Measurements from ENCODE around the gene NHERF2.
"Not testable (repeated sequence)": the region's sequence is repeated elsewhere in the genome, so short reads cannot be mapped to it uniquely, and the experiment has no call there.

The NHERF2 gene

GRCh38 chr16:2028146-2028545 is 1.4 kb downstream of the NHERF2 start:
- DNase-seq (ENCODE audit: low read depth, low spot score): no peak

GRCh38 chr16:2028620-2029220 is 2.0 kb downstream of the NHERF2 start:
- no peak for DNase-seq (ENCODE audit: low read depth, low spot score)

DNA sequence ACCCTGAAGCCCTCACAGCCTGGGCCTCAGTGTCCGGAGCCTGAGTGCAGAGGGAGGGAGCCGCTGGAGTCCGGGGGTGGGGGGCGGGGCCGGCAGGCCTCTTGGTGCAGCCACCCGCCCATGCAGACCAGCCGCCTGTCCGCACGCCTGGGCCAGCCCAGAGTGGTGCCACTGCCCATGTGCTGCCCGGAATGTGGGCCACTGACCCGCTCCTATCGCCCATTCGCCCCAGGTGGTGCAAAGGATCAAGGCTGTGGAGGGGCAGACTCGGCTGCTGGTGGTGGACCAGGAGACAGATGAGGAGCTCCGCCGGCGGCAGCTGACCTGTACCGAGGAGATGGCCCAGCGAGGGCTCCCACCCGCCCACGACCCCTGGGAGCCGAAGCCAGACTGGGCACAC is 2.6 kb downstream of the NHERF2 start:
- DNase-seq (ENCODE audit: low read depth, low spot score): no peak

DNA sequence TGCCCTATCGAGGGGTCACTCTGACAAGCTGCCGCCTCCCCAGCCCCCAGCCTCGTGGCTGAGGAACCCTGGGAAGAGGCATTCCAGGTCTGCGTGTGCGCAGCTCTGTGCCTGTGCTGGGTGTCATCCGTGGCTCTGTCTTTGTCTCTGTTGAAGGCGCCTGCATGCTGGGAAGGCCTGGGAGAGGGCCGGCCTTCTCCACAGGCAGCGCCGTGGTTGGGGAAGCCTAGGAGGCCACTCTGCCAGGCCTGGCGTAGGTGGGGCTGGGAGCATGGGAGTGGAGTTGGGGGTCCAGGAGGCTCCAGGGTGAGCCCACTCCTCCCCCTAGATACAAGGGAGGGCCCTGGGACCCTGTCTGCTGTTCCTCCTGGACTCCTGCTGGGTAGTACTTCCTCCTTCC is 3.3 kb downstream of the NHERF2 start:
- no peak for DNase-seq (ENCODE audit: low read depth, low spot score)

DNA sequence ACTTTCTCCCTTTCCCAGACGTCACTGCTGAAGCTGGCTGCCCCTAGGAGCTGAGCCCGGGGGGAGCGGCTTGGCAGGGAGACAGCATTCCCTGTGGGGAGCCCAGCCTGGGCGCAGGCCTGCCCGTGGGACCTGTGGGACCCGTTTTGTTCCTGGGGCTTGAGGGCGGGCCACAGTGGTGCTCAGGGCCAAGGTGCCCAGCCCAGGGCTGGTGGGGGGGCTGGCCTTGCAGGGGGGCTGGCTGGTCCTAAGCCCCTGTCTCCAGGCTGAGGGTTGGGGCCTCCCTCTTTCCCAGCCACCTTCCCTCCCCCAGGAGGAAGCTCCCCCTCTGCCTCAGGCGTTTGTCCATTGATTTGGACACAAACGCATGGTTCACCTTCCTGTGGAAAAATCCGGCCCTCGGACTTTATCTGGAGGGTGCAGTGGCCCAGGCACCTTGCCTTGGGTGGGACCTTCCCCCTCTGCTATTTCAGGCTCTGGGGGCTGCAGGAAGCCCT is 4.4 kb downstream of the NHERF2 start:
- no peak for DNase-seq (ENCODE audit: low read depth, low spot score)

GRCh38 chr16:2032285-2033056 is 5.8 kb downstream of the NHERF2 start:
- DNase-seq (ENCODE audit: low read depth, low spot score): no peak

GRCh38 chr16:2033057-2033908 is 6.6 kb downstream of the NHERF2 start:
- DNase-seq (ENCODE audit: low read depth, low spot score): no peak

DNA sequence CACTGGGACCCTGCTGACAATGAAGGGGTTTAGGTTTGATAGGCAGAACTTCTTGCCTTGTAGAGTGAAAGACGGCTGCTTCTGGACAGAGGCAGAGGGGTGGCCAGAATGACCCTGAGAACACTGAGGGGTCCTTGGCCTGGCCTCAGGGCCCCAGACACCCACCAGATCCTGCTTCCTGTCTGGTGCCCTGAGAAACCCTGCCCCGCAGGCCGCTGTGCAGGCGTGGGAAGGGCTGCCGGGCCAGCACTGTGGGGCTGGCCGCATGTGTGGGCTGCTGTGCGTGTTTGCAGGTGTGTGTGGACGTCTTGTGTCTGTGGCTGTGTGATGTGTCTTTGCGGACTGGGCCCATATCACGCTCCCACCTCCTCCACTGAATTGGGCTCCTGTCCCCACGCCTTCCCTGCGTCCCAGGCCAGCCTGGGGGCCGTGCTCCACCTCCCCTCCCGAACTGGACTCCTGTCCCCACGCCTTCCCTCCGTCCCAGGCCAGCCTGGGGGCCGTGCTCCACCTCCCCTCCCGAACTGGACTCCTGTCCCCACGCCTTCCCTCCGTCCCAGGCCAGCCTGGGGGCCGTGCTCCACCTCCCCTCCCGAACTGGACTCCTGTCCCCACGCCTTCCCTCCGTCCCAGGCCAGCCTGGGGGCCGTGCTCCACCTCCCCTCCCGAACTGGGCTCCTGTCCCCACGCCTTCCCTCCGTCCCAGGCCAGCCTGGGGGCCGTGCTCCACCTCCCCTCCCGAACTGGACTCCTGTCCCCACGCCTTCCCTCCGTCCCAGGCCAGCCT is 7.4 kb downstream of the NHERF2 start:
- not testable (repeated sequence) for DNase-seq (ENCODE audit: low read depth, low spot score)

GRCh38 chr16:2034696-2035430 is 8.2 kb downstream of the NHERF2 start:
- DNase-seq (ENCODE audit: low read depth, low spot score): no peak

DNA sequence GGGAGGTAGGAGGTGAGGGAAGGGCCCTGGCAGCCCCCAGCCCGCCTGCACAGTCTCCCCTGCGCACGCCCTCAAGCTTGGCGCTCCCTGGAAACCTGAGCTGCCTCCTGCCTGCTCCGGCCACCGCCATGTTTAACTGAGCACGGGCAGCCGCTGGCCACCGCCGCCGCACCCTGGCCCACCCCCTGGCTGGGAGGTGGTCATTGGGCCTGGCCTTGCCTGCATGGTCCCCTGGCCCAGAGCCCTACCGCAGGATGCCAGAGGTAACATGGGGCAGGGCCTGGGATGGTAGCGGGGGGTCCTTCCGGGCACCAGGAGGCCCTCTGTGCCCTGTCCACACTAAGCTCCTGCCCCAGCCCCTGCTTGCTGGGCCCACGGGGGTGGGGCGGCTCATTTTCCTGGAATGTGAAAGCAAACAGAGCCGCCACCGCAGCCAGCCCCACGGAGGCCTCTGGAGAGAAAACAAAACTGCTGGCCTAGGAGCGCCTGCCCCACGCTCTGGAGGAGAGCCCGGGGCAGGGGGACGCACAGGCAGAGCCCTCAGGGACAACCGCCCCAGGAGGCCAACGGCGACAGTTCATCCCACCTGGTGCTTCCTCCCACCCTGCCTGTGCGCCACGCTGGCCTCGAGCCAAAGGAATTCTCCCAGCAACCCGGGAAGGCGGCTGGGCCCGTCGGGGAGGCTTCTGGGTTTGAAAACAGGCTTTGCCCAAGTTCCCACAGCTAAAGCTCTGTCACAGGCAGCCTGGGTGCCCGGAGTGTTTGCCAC is 8.9 kb downstream of the NHERF2 start:
- no peak for DNase-seq (ENCODE audit: low read depth, low spot score)

GRCh38 chr16:2036200-2036966 is 9.7 kb downstream of the NHERF2 start:
- no peak for DNase-seq (ENCODE audit: low read depth, low spot score)

DNA sequence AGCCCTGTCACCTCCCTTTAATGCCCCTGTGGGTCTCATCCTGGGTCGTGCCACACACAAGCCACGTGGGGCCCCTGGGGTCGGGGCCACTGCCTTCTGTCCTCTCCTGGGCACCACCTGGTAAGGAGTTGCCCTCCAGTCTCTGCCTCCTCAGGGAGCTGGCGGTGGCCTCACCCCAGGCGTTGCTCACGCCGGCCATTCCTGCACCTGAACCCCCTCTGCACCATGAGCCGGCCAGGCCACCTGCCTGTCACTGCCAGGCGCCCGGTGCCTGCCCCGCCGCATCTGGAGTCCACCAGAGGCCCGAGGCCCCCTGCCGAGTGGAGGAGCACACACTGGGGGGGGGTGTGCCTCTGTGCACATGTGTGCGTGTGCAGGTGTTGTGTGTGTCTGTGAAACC is 10.4 kb downstream of the NHERF2 start:
- DNase-seq (ENCODE audit: low read depth, low spot score): no peak

DNA sequence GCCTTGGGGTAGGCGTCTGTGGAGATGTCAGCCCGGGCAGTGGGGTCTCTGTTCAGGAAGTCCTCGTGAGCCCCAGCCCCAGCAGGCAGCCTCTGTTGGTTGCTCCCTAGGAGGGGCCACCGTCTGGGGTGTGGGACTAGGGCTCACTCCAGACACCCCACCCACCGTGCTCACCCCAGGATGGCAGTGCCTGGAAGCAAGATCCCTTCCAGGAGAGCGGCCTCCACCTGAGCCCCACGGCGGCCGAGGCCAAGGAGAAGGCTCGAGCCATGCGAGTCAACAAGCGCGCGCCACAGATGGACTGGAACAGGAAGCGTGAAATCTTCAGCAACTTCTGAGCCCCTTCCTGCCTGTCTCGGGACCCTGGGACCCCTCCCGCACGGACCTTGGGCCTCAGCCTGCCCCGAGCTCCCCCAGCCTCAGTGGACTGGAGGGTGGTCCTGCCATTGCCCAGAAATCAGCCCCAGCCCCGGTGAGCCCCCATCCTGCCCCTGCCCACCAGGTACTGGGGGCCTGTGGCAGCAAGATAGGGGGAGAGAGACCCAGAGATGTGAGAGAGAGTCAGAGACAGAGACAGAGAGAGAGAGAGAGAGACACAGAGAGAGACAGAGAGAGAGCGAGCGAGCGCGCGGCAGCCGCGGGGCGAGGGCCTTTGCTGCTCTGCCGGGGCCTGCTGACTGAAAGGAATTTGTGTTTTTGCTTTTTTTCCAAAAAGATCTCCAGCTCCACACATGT is 11.1 kb downstream of the NHERF2 start:
- DNase-seq (ENCODE audit: low read depth, low spot score): no peak

GRCh38 chr16:2038382-2039231 is 11.9 kb downstream of the NHERF2 start:
- DNase-seq (ENCODE audit: low read depth, low spot score): no peak

- DNase-seq (ENCODE audit: low read depth, low spot score): no peak
Measured at GRCh38 chr16:2039274-2040031, 12.8 kb downstream of the NHERF2 start.

- no peak for DNase-seq (ENCODE audit: low read depth, low spot score)
Measured at GRCh38 chr16:2040041-2040786, 13.5 kb downstream of the NHERF2 start.

Data from activated naive CD8-positive, alpha-beta T cell treated with anti-CD3 and anti-CD28 coated beads, Interleukin-2, amount 50 U/mL, for 16 hours (primary cell).